Muscle layer of colon (tissue), 2 donors: ENCODE data around the gene HPS4.
"Not testable (repeated sequence)": the region's sequence is repeated elsewhere in the genome, so short reads cannot be mapped to it uniquely, and the experiment has no call there.

Source experiments
- H3K27ac ChIP-seq: one replicate; pipeline ENCODE4 v1.7.0; 2013; ENCODE audit warnings: low read depth, mild to moderate bottlenecking, low read length, moderate library complexity
- H3K27me3 ChIP-seq, 2 donors: one replicate each; pipeline ENCODE4 v1.7.0; 2013; ENCODE audit warnings: low read length in 2 of 2, mild to moderate bottlenecking in 2 of 2; ENCODE audit not compliant: insufficient read depth in 2 of 2, control insufficient read depth in 1 of 2
- H3K36me3 ChIP-seq: one replicate; pipeline ENCODE4 v1.7.0; 2013; ENCODE audit warnings: mild to moderate bottlenecking, low read length; ENCODE audit not compliant: insufficient read depth
- H3K4me1 ChIP-seq: one replicate; pipeline ENCODE4 v1.7.0; 2013; ENCODE audit warnings: mild to moderate bottlenecking, low read length; ENCODE audit not compliant: insufficient read depth
- H3K4me3 ChIP-seq, 2 donors: one replicate each; pipeline ENCODE4 v1.7.0; 2013; ENCODE audit warnings: low read length in 2 of 2, low read depth in 1 of 2, mild to moderate bottlenecking in 1 of 2, moderate library complexity in 1 of 2
- H3K9ac ChIP-seq: one replicate; pipeline ENCODE4 v1.7.0; 2013; ENCODE audit warnings: low read length
- H3K9me3 ChIP-seq: one replicate; pipeline ENCODE4 v1.7.0; 2013; ENCODE audit warnings: mild to moderate bottlenecking, low read length
- donor health status: abdominal sarcoma.
- donor health status: Adenocarcinoma of cecum.

HPS4 gene

DNA sequence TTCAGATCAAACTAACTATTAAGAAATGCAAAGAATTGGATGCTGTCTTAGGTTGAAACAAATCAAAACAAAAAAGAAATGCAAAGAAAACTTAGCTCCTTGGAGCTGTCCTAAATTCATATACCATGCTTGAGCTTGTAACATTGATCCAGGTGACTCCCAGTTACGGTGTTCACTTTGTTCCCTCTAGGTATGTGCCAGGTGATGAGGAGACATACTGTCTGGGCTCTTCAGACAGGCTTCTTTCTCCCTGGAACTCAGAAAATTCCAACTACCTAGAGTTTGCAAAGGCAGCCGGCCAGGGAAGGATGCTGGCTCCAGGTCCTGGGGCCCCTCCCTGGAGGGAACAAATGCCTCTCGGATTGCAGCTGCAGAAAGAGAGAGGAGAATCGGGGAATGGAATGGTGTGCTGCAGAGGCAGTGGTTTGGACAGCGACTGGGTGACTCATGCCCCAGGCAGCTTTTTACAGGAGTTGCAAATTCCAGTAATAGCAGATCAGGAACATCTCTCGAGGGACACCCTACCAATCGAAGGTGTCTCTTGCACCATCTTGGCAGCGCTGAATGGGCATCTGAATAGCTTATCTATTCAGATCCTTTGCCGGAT lies 66.8 kb downstream of the HPS4 start:
- no peaks in the 10 kb centered on the region for H3K27me3 ChIP-seq
- H3K9ac ChIP-seq = no peak overlapping the region
- H3K27ac ChIP-seq = no peak overlapping the region
- no peaks in the 10 kb centered on the region for H3K9me3 ChIP-seq
- H3K4me1 ChIP-seq = peaks cover 44% of the 10 kb centered on the region
- H3K4me3 ChIP-seq = no peak overlapping the region
- no peaks in the 10 kb centered on the region for H3K36me3 ChIP-seq

- Histone ChIP-seq H3K27me3 (no peaks in the 10 kb centered on the region), H3K4me1 (peaks cover 44% of the 10 kb centered on the region), H3K4me3 (no peak overlapping the region), H3K9ac (no peak overlapping the region), H3K9me3 (no peaks in the 10 kb centered on the region), H3K27ac (no peak overlapping the region), H3K36me3 (no peaks in the 10 kb centered on the region)
Measured at GRCh38 chr22:26416256-26416655, 67.3 kb downstream of the HPS4 start.

GRCh38 chr22:26414347-26414746 lies 69.2 kb downstream of the HPS4 start:
- no peak overlapping the region for H3K27ac ChIP-seq
- no peak overlapping the region for H3K9ac ChIP-seq
- no peaks in the 10 kb centered on the region for H3K36me3 ChIP-seq
- peaks cover 37% of the 10 kb centered on the region for H3K4me1 ChIP-seq
- no peaks in the 10 kb centered on the region for H3K9me3 ChIP-seq
- no peak overlapping the region for H3K4me3 ChIP-seq
- H3K27me3 ChIP-seq = no peaks in the 10 kb centered on the region

DNA sequence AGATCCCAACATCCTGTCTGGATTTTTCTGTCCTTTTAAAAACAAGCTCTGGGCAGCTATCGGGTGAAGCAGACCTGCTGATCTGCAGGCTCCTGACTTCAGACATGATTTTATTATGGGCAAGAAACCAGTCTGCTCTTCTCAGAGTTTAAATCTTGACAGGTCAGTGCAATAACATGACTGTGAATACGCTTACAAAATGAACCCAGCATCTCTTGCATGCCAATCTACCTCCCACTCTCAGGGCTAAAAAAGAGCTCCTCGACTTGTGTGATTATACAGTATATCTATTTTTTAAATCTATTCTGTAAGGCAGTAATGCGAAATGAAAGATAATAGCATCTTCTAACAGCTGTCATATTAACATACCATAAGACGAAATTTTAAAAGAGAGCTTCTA lies 73.2 kb downstream of the HPS4 start:
- H3K9me3 ChIP-seq = no peaks in the 10 kb centered on the region
- peaks cover 0 to 3% of the 10 kb centered on the region in 2 donors for H3K27me3 ChIP-seq
- H3K4me3 ChIP-seq = no peak overlapping the region
- no peaks in the 10 kb centered on the region for H3K36me3 ChIP-seq
- H3K27ac ChIP-seq = no peak overlapping the region
- H3K4me1 ChIP-seq = no peaks in the 10 kb centered on the region
- no peak overlapping the region for H3K9ac ChIP-seq

- Histone ChIP-seq H3K27me3 (peaks cover 0 to 3% of the 10 kb centered on the region in 2 donors), H3K9me3 (no peaks in the 10 kb centered on the region), H3K4me1 (no peaks in the 10 kb centered on the region), H3K9ac (no peak overlapping the region), H3K36me3 (no peaks in the 10 kb centered on the region), H3K4me3 (no peak overlapping the region), H3K27ac (no peak overlapping the region)
Measured at GRCh38 chr22:26409719-26410335, 73.8 kb downstream of the HPS4 start.

DNA sequence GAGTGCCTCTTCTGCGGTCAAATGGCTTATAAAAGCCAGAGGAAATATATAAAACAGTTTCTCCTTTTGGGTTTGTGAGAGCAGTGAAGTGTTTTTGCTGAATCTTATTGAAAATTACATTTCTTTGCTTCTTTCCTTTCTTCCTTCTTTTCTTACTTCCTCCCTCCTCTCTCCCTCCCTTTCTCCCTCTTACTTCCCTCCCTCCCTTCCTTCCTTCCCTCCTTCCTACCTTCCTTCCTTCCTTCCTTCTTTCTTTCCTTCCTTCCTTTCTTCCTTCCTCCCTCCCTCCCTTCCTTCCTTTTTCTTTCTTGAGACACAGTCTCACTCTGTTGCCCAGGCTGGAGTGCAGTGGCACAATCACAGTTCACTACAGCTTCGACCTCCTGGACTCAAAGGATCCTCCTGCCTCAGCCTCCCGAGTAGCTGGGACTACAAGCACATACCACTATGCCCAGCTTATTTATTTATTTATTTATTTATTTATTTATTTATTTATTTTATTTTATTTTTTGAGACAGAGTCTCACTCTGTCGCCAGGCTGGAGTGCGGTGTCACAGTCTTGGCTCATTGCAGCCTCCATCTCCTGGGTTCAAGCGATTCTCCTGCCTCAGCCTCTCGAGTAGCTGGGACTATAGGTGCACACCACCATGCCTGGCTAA lies 74.9 kb downstream of the HPS4 start:
- not testable (repeated sequence) for H3K4me1 ChIP-seq, H3K36me3 ChIP-seq, H3K27ac ChIP-seq, H3K27me3 ChIP-seq, H3K4me3 ChIP-seq, H3K9me3 ChIP-seq, H3K9ac ChIP-seq

GRCh38 chr22:26406118-26406517 lies 77.5 kb downstream of the HPS4 start:
- Histone ChIP-seq H3K9ac (no peak overlapping the region), H3K27ac (no peak overlapping the region), H3K4me1 (no peaks in the 10 kb centered on the region), H3K27me3 (peaks cover 0 to 3% of the 10 kb centered on the region in 2 donors), H3K9me3 (no peaks in the 10 kb centered on the region), H3K36me3 (no peaks in the 10 kb centered on the region), H3K4me3 (no peak overlapping the region)

DNA sequence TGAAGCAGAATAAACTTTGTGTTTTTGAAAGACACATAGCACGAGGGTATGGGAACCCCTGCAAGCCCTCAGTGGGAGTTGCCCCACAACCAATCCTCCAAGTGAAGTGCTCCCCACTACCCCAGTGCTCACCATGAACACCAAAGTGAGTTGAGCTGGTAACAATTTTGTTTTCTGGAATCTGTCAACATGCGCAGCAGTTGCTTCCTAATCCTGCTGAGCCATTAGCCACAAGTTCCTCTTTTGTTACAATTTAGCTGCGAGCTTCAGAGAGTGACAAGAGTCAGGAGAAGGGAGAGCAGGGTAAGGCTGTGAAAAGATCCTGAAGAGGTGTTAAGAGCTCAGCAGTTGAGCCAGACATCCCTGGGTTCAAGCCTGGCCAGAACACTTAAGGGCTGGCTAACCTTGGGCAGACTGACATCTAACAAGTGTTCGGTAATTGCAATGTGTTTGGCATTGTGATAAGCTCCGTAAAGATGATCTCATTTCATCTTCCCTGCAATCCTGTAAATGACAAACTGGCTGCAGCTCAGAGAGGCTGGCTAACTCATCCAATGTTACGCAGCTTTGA lies 78.6 kb downstream of the HPS4 start:
- no peaks in the 10 kb centered on the region for H3K9me3 ChIP-seq

GRCh38 chr22:26401726-26402125 lies 81.9 kb downstream of the HPS4 start:
- Histone ChIP-seq H3K4me3 (no peak overlapping the region), H3K36me3 (no peaks in the 10 kb centered on the region), H3K27me3 (peaks cover 0 to 3% of the 10 kb centered on the region in 2 donors), H3K4me1 (no peaks in the 10 kb centered on the region), H3K9me3 (no peaks in the 10 kb centered on the region), H3K27ac (no peak overlapping the region), H3K9ac (no peak overlapping the region)

More for the DNA sequence above, 78.6 kb downstream of the HPS4 start:
- H3K9ac ChIP-seq = no peak overlapping the region
- peaks cover 0 to 3% of the 10 kb centered on the region in 2 donors for H3K27me3 ChIP-seq
- H3K27ac ChIP-seq = no peak overlapping the region
- no peak overlapping the region for H3K4me3 ChIP-seq
- no peaks in the 10 kb centered on the region for H3K36me3 ChIP-seq
- no peaks in the 10 kb centered on the region for H3K4me1 ChIP-seq
